GM20431 (cell line): ENCODE results near the gene ICOSLG.
"Not testable (repeated sequence)": the region's sequence is repeated elsewhere in the genome, so short reads cannot be mapped to it uniquely, and the experiment has no call there.

ENCODE experiments used
- in situ Hi-C: fragments of 300-500 bp; cut with MseI, MboI; formaldehyde crosslinking; loops from one replicate; pipeline ENCODE4 v1.15.0; 2020; ENCODE audit warnings: low sequenced_read_pairs; ENCODE audit not compliant: unreplicated experiment

Gene ICOSLG

GRCh38 chr21:44267655-44268142 lies 27.0 kb upstream of the ICOSLG start:
- in situ Hi-C loops: no loop called here

- in situ Hi-C loops: no loop called here
These were observed 25.1 kb upstream of the ICOSLG start for GRCh38 chr21:44265734-44266270.

DNA sequence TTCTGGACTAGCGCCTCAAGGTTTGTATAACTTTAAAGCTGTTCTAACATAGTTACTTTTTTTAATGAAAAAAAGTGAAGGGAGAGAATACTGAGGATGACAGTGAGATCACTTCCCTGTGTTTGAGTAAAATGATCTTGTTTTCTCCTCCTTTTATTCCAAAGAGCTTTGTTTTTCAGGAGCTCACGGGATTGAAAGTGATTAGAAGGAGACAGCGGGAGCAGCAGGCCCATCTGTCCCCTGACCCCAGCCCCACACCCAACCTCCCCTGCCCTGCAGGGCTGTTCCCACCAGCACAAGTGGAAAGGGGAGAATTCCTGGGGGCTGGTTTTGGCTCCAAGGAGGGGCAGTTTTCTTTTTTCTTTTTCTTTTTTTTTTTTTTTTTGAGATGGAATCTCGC lies 23.0 kb upstream of the ICOSLG start:
- in situ Hi-C loops: no loop called here

GRCh38 chr21:44263221-44263760 lies 22.5 kb upstream of the ICOSLG start:
- in situ Hi-C loops: no loop called here

DNA sequence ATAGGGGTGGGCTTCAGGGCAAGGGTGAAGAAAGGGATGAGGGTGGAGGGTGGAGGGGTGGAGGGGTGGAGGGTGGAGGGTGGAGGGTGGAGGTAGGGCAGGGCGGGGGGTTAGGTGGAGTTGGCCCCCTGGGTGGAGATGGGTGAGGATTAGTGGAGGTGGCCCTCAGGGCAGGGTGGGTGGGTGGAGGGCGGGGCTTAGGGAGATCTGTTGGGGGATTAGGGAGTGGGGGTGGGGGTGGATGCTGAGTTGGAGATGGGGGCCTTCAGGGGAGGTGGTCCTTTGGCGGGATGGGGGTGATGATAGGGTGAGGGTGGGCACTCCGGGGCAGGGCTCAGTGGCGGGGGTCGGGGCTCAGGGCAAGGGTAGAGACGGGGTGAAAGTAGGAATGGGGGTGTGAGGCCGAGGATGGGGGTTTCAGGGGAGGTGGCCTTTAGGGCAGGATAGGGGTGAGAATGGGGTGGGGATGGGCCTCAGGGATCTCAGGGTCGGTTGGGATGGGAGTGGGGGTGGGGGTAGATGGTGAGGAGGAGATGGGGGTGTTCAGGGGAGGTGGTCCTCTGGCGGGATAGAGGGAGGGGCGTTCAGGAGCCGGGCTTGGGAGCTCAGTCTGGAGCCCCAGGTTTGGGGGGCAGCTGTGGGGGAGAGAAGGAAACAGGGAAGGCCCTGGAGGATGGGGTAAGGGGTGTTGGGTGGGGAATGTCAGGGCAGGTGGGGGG lies 21.8 kb upstream of the ICOSLG start:
- in situ Hi-C loops: no loop called here

DNA sequence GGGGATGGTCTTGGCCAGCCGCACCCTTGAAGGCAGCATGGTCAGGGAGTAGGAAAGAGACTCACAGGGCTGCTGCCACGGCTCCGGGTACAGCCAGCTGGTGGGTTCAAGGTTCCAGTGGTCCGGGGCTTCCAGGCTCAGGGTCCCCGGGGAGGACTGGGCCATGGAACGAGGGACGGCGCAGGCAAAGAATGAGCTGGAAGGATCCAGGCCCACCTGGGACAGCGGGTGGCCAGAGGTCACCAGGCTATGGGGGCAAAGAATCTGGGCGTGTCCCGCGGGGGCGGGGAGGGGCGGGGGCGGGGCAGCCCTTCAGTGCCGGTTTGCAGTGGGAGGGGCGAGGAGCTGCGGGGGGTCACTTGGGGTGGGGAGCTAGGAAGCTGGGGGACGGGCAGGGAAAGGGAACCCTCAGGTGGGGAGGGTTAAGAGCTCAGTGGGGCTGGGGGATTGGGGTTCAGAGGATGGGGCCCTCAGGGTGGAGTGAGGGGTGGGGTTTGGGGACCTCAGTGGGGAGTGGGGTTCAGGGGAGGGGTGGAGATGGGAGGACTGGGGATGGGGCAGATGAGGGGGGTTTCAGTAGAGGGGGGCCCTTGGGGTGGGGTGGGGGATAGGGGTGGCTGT lies 21.0 kb upstream of the ICOSLG start, which contains the start of gene DNMT3L:
Gene DNMT3L, minus strand, starts transcription at position 223 of the 621 bp plus-strand sequence. CDS start 638 bp downstream, outside the sequence.
- in situ Hi-C loops: no loop called here

DNA sequence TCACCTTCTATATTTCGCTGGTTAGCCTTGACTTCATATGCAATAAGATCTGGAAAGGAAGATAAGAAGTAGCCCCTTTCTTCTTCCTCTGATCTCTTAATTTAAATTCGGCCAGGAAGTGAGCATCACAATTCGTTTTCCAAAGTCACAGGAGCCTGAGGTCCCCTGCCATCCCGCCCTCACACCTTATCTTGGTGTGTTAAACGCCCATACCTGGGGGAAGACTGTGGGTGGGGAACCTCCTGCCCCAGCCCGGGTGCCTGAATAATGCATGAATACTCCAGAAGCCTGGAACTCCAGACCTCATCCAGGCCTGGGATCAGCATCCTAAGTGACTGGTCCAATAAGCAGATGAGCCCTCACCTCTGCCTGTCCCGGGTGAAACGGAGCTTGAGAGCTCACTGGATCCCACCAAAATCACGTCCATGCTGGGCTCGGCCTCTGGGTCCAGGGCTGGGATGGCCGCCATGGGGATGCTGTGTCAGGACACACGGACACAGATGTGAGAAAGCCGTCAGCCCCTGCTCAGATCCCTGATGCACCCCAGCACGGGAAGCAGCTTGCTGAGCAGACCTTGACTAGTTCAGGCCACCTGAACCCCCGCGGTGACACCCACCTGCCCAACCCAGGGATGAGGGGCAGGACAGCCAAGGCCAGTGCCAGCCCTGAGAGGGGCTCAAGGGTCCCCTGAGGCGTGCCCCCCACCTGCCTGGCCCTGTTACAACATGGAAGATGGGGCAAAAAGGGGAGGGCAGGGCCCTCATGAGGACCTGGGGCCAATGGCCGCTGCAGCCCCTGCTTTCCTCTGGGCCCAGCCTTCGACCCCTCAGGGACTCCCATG lies 20.3 kb upstream of the ICOSLG start:
- in situ Hi-C loops: no loop called here

- in situ Hi-C loops: no loop called here
These were observed 19.3 kb upstream of the ICOSLG start for GRCh38 chr21:44260066-44260465.

DNA sequence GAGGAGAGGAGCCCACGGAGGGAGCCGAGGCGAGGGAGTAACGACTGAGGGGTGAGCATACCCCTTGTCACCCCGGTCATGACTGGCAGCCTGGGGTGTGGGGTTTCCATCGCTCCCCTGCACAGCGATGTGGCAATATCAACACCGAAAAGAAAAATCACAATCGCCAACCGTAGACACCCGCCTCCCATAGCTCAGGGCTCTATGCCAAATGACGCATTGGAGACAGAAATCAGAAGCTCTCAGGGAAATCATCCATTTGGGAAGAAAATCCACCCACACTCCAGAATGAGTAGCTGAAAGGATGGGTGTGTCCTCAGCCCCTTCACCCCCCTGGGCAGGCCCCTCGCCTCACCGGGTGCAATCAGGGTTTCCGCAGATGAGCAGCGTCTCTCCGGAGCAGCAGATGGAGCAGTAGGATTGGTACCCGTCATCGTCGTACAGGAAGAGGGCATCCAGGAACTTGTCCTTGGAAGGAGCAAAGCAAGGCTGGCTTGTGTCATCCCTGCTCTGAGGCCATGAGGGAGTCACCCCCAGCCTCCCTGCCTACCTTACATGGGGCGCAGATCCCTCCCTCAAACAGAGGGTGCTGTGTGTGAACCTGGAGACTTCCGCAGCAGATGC lies 18.5 kb upstream of the ICOSLG start:
- in situ Hi-C loops: no loop called here

- in situ Hi-C loops: no loop called here
These were observed 17.4 kb upstream of the ICOSLG start for GRCh38 chr21:44258056-44258725.

GRCh38 chr21:44255511-44255981 lies 14.8 kb upstream of the ICOSLG start:
- in situ Hi-C loops: no loop called here

- in situ Hi-C loops: no loop called here
These were observed 13.3 kb upstream of the ICOSLG start for GRCh38 chr21:44253832-44254710.

DNA sequence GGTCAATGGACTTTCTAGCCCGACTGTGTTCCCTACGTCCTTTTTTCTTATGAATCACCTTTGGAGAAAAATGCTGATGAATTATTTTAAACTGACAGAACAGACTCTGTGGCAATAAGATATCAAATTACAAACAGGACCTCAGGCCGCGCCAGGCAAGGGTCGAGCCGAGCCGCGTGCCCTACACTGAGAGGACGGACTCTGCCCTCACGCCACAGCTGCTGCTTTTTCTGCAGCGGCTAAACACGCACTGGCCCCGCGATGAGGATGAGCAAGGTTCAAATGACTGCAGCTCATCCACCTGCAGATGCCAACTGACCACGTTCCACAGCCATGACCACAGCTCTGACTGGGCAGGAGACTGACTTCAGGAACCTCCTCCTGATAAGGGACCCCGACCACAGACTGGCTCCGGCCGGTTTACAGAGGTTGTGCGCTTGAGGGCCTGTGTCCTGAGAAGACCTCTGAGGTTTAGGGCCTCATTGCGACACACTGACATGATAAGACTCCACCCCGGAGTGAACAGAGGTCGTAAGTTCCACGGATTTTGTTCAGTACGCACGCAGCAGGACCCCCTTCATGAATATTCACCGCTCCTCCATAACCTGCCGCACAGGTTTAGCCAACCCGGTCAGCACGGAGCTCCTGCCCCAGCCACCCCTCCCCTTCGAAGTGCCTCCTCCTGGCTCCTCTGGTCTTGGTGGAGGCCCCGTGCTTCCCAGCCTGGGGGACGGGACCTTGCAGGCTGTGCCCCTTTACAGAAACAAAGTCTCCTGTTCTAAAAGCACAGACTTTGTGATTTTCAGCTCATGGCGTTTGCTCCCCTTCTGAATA lies 8.7 kb upstream of the ICOSLG start:
- in situ Hi-C loops: not testable (repeated sequence)

DNA sequence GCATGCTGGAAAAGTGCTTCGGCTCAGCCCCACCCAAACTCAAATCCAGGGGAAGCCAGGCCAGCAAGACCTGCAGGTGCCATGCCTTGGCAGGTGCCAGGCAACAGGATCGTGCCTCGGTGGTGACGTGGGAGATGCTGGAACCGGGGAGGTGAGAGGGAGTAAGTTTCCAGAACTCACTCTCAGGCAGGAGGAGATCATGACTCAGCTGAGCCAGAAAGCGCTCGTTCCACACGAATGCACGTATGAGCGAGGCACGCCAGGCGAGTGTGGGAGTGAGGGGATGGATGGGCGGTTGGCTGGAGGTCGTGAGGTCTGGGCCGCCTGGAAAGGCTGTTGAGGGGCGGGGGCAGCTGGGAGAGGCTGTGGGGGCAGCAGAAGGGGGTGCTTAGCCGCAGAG lies 7.2 kb upstream of the ICOSLG start:
- in situ Hi-C loops: not testable (repeated sequence)

DNA sequence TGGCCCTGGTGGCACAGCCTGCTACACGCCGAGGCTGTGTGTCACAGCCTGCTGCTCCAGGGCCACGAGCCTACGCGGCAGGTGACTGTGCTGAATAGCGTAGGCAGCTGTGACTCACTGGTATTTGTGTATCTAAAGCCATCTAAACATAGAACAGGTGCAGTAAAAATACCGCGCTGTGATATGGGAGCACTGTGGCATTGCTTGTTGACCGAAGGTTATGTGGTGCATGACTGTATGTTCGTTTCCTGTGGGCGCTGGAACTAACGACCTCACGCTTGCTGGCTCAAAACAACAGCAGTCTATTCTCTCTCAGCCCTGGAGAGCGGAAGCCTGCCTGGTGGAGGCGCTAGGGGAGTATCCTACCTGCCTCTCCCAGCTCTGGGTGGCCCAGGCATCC lies 3.2 kb upstream of the ICOSLG start:
- in situ Hi-C loops: not testable (repeated sequence)

- in situ Hi-C loops: not testable (repeated sequence)
These were observed 538 bp upstream of the ICOSLG start for GRCh38 chr21:44241281-44241680.

DNA sequence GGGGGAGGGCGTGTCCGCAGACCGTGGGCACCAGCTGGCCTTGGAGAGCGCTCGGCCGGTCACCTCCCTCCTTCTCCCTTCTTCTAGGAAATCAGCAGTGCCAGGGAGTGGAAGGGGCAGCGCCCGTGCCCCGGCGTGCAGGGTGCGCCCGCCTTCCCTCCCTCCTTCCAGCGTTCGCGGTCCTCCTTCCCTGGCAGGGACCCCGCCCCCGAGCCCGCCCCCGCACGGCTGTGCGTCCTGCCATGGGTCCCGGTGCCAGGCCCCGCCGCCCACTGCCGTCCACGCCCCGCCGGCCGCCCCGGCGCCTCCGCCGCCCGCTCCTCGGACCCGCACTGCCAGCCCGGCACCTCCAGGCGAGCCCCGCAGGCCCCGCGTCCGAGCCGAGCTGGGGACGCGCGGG lies 390 bp downstream of the ICOSLG start:
- in situ Hi-C loops: not testable (repeated sequence)
